Measurements from ENCODE around the gene ZNF234. TPM values are rescaled to one million over a fixed set of nuclear protein-coding genes. Genes with fewer than 3 reads are reported as not detected.
"Not testable (repeated sequence)": the region's sequence is repeated elsewhere in the genome, so short reads cannot be mapped to it uniquely, and the experiment has no call there.

The ZNF234 gene
- total and polyA plus RNA-seq, 7 donors, result 0.92 to 19.7 (median 5.9) TPM

GRCh38 chr19:44164673-44165512 lies 23.5 kb downstream of the ZNF234 start, which contains the start of gene ZNF226:
TSS of gene ZNF226 (plus strand) at chr19:44165100. CDS start at chr19:44170081, 4,981 bp downstream.
- H3K4me1 ChIP-seq, result peaks cover 0 to 12% (median 11%) of the 10 kb centered on the region in 4 donors
- H3K36me3 ChIP-seq, result peaks cover 8 to 35% (median 18%) of the 10 kb centered on the region in 4 donors
- DNase-seq, result peak; percentile 95
- H3K9me3 ChIP-seq, result peaks cover 5 to 23% (median 7%) of the 10 kb centered on the region in 4 donors
- H3K4me3 ChIP-seq, result peak within 1 kb of the TSS; percentile 45 to 73 (median 65)
- TF ChIP-seq POLR2A (IDR thresholded peaks at IDR 0.05) (no peak), EP300 (IDR thresholded peaks at IDR 0.05) (no peak), POLR2AphosphoS5 (IDR thresholded peaks at IDR 0.05) (peak; percentile 22 to 87 (median 60)), CTCF (IDR thresholded peaks at IDR 0.05) (no peak)
- no peaks in the 10 kb centered on the region for H3K27me3 ChIP-seq
- peak within 1 kb of the TSS; percentile 82 to 87 (median 84) for H3K27ac ChIP-seq
- intact Hi-C loops (cut with DNase I), result loop anchor here (2.0 to 5.0 kb wide), 3 partner anchors 48 to 113 kb away; partner anchors contain the start of genes ZNF223, ZNF225 and ZNF227
- WGBS, 2 donors, result 1% methylated on average over 32 of the region's 32 CpGs

GRCh38 chr19:44170660-44171059 lies 29.3 kb downstream of the ZNF234 start:
- H3K27me3 ChIP-seq, result not testable (repeated sequence)
- H3K9me3 ChIP-seq, result peaks cover 19 to 39% (median 35%) of the 10 kb centered on the region in 4 donors

DNA sequence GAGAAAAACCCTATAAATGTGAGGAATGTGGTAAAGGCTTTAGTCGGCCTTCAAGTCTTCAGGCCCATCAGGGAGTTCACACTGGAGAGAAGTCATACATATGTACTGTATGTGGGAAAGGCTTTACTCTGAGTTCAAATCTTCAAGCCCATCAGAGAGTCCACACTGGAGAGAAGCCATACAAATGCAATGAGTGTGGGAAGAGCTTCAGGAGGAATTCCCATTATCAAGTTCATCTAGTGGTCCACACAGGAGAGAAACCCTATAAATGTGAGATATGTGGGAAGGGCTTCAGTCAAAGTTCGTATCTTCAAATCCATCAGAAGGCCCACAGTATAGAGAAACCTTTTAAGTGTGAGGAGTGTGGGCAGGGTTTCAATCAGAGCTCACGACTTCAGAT lies 35.2 kb downstream of the ZNF234 start:
- 98% methylated on average over 3 of the region's 3 CpGs for WGBS, 2 donors
- DNase-seq, result no peak
- H3K36me3 ChIP-seq, result peaks cover 51 to 59% (median 54%) of the 10 kb centered on the region in 4 donors
- intact Hi-C loops (cut with DNase I), result no loop called here
- H3K9me3 ChIP-seq, result peaks cover 39 to 79% (median 68%) of the 10 kb centered on the region in 4 donors
- TF ChIP-seq EP300 (IDR thresholded peaks at IDR 0.05) (no peak), POLR2AphosphoS5 (IDR thresholded peaks at IDR 0.05) (no peak), CTCF (IDR thresholded peaks at IDR 0.05) (no peak), POLR2A (IDR thresholded peaks at IDR 0.05) (no peak)
- H3K4me3 ChIP-seq, result no peak overlapping the region
- H3K27me3 ChIP-seq, result no peaks in the 10 kb centered on the region
- no peaks in the 10 kb centered on the region for H3K4me1 ChIP-seq
- no peak overlapping the region for H3K27ac ChIP-seq

More at GRCh38 chr19:44170660-44171059, 29.3 kb downstream of the ZNF234 start:
- WGBS, 2 donors, result 98 to 99% methylated on average over 6 of the region's 6 CpGs
- H3K4me3 ChIP-seq; DNase-seq; intact Hi-C loops (cut with DNase I); H3K4me1 ChIP-seq; H3K27ac ChIP-seq: not testable (repeated sequence)
- H3K36me3 ChIP-seq, result peaks cover 58 to 93% (median 74%) of the 10 kb centered on the region in 4 donors

- H3K9me3 ChIP-seq, result peaks cover 29 to 64% (median 44%) of the 10 kb centered on the region in 4 donors
- H3K27me3 ChIP-seq, result no peaks in the 10 kb centered on the region
- intact Hi-C loops (cut with DNase I), result no loop called here
- TF ChIP-seq EP300 (IDR thresholded peaks at IDR 0.05) (no peak), CTCF (IDR thresholded peaks at IDR 0.05) (no peak), POLR2AphosphoS5 (IDR thresholded peaks at IDR 0.05) (no peak)
- no peak for DNase-seq
- H3K36me3 ChIP-seq, result peaks cover 9 to 16% (median 11%) of the 10 kb centered on the region in 4 donors
- no peaks in the 10 kb centered on the region for H3K4me1 ChIP-seq
- H3K4me3 ChIP-seq, result no peak overlapping the region
- no peak overlapping the region for H3K27ac ChIP-seq
Measured at GRCh38 chr19:44180968-44181367, 39.6 kb downstream of the ZNF234 start.

DNA sequence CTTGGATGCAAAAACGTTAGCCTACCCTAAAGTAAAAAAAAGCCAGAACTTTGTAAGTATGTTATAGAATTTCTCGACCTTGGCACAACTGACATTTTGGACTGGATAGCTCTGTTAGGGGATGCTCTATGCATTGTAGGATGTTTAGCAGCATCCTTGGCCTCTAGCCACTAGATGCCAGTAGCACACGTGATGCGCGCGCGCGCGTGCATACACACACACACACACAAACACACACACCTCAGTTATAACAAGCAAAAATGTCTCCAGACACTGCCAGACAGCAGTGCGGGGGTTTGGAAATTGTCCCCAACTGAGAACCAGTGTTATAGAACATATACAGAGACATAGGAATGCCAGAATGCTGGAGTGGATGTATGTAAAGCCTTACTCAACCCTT lies 40.8 kb downstream of the ZNF234 start:
- peaks cover 19 to 52% (median 32%) of the 10 kb centered on the region in 4 donors for H3K9me3 ChIP-seq

More for the DNA sequence above, 40.8 kb downstream of the ZNF234 start:
- H3K27me3 ChIP-seq, result no peaks in the 10 kb centered on the region
- H3K36me3 ChIP-seq, result peaks cover 0 to 4% (median under 1%) of the 10 kb centered on the region in 4 donors
- no peak for DNase-seq
- no peak overlapping the region for H3K27ac ChIP-seq
- intact Hi-C loops (cut with DNase I), result no loop called here
- no peak for TF ChIP-seq POLR2A (IDR thresholded peaks at IDR 0.05)
- no peak for TF ChIP-seq CTCF (IDR thresholded peaks at IDR 0.05)
- no peak for TF ChIP-seq POLR2AphosphoS5 (IDR thresholded peaks at IDR 0.05)
- TF ChIP-seq EP300 (IDR thresholded peaks at IDR 0.05), result no peak
- H3K4me1 ChIP-seq, result no peaks in the 10 kb centered on the region
- H3K4me3 ChIP-seq, result no peak overlapping the region
- 86 to 90% methylated on average over 10 of the region's 10 CpGs for WGBS, 2 donors
